ENCODE results near the gene TBK1.
"Not testable (repeated sequence)": the region's sequence is repeated elsewhere in the genome, so short reads cannot be mapped to it uniquely, and the experiment has no call there.

DNA sequence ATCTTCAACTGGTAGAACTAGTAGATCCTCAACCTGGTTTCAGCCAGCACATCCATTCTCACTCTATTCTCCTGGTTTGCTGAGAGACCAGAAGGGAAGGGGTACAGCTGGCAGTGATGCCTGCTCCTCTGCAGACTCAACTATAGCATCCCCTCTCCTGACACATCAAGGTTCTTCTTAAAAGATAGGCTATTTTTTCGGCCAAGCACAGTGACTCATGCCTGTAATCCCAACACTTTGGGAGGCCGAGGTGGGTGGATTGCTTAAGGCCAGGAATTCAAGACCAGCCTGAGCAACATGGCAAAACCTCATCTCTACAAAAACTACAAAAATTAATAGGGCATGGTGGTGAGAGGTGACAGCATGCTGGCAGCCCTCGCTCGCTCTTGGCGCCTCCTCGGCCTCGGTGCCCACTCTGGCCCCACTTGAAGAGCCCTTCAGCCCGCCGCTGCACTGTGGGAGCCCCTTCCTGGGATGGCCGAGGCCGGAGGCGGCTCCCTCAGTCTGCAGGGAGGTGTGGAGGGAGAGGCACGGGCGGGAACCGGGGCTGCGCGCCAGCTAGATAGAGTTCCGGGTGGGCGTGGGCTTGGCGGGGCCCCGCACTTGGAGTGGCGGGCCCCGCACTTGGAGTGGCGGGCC lies 90.6 kb downstream of the TBK1 start:
- TF ChIP-seq POLR2A, CTCF, POLR2AphosphoS5 (IDR thresholded peaks at IDR 0.05): not testable (repeated sequence)
